ENCODE results near the gene TMPRSS11D. TPM values are rescaled to one million over a fixed set of nuclear protein-coding genes. Genes with fewer than 3 reads are reported as not detected.

Gene TMPRSS11D
- total RNA-seq: 0.96 and 3.2 TPM in 2 replicates

GRCh38 chr4:67883902-67884301 is at the start of gene TMPRSS11D:
Gene TMPRSS11D, minus strand, starts transcription at chr4:67884002. Its CDS starts 69 bp downstream, at chr4:67883933.

Other genes starting within 250 kb of the TMPRSS11D start
- 101 and 196 TPM in 2 replicates for gene UBA6, start 182.8 kb downstream of the TMPRSS11D start, total RNA-seq
- 0.43 TPM in 1 of 2 replicates, not detected in the other for gene GNRHR, start 129.6 kb downstream of the TMPRSS11D start, total RNA-seq
- under 0.01 TPM in 1 of 2 replicates, not detected in the other for gene TMPRSS11A, start 79.5 kb upstream of the TMPRSS11D start, total RNA-seq
- 0.85 and 2.7 TPM in 2 replicates for gene TMPRSS11F, start 245.9 kb upstream of the TMPRSS11D start, total RNA-seq

Data from tracheal epithelial cell (primary cell).